Kidney tubule cell (primary cell): Measurements from ENCODE around the gene RNPC3.

Source experiments
- DNase-seq: peaks from one replicate; pipeline ENCODE4 v3.0.0-alpha.2; 2018; ENCODE audit warnings: low spot score

RNPC3 gene

GRCh38 chr1:103525607-103526507, at the start of gene RNPC3:
Gene RNPC3, plus strand, starts transcription at chr1:103525699. Its CDS starts 372 bp downstream, at chr1:103526071.
- peak; percentile 92 for DNase-seq

GRCh38 chr1:103477101-103477500, 48.4 kb upstream of the RNPC3 start:
- DNase-seq = no peak

- DNase-seq = peak; percentile 64
Observed at GRCh38 chr1:103489935-103490334, 35.6 kb upstream of the RNPC3 start.

GRCh38 chr1:103492003-103492625, 33.4 kb upstream of the RNPC3 start:
- peak; percentile 62 for DNase-seq

GRCh38 chr1:103496014-103496635, 29.4 kb upstream of the RNPC3 start:
- peak; percentile 6 for DNase-seq

- peak; percentile 9 for DNase-seq
Observed at GRCh38 chr1:103497404-103497803, 28.1 kb upstream of the RNPC3 start.

- DNase-seq = no peak
Observed at GRCh38 chr1:103509250-103509649, 16.2 kb upstream of the RNPC3 start.

GRCh38 chr1:103513711-103514110, 11.8 kb upstream of the RNPC3 start:
- no peak for DNase-seq

GRCh38 chr1:103514920-103515503, 10.5 kb upstream of the RNPC3 start:
- peak; percentile 57 for DNase-seq

- DNase-seq = no peak
Observed at GRCh38 chr1:103516283-103516682, 9.2 kb upstream of the RNPC3 start.

- DNase-seq = peak; percentile 73
Observed at GRCh38 chr1:103516693-103517092, 8.8 kb upstream of the RNPC3 start.

GRCh38 chr1:103517380-103518047, 8.0 kb upstream of the RNPC3 start:
- peak; percentile 32 for DNase-seq

GRCh38 chr1:103520822-103521221, 4.7 kb upstream of the RNPC3 start:
- DNase-seq = no peak

- DNase-seq = no peak
Observed at GRCh38 chr1:103523346-103523745, 2.2 kb upstream of the RNPC3 start.

GRCh38 chr1:103525114-103525606, 339 bp upstream of the RNPC3 start:
- DNase-seq = peak; percentile 62

- DNase-seq = no peak
Observed at GRCh38 chr1:103527331-103527730, 1.8 kb downstream of the RNPC3 start.

- DNase-seq = peak; percentile 19
Observed at GRCh38 chr1:103529746-103530145, 4.2 kb downstream of the RNPC3 start.

GRCh38 chr1:103538226-103538625, 12.7 kb downstream of the RNPC3 start:
- no peak for DNase-seq

GRCh38 chr1:103541431-103541830, 15.9 kb downstream of the RNPC3 start:
- no peak for DNase-seq

- no peak for DNase-seq
Observed at GRCh38 chr1:103546496-103546895, 21.0 kb downstream of the RNPC3 start.

GRCh38 chr1:103547840-103548239, 22.3 kb downstream of the RNPC3 start:
- no peak for DNase-seq

- no peak for DNase-seq
Observed at GRCh38 chr1:103560427-103560826, 34.9 kb downstream of the RNPC3 start.
